ENCODE data around the gene SCARF2.
"Not testable (repeated sequence)": the region's sequence is repeated elsewhere in the genome, so short reads cannot be mapped to it uniquely, and the experiment has no call there.

The SCARF2 gene

GRCh38 chr22:20475115-20475436 lies 37.5 kb upstream of the SCARF2 start:
- Histone ChIP-seq H3K36me3 (ENCODE audit: insufficient read depth, low read length) (peaks cover 7% of the 10 kb centered on the region), H3K27me3 (ENCODE audit: insufficient read depth, low read length) (no peaks in the 10 kb centered on the region), H3K9me3 (ENCODE audit: low read length) (no peaks in the 10 kb centered on the region), H3K4me3 (ENCODE audit: low read depth, low read length, poor library complexity, severe bottlenecking) (no peak overlapping the region), H3K79me2 (ENCODE audit: insufficient read depth, low read length) (no peaks in the 10 kb centered on the region), H4K20me1 (ENCODE audit: insufficient read depth, low read length) (no peaks in the 10 kb centered on the region), H2AFZ (ENCODE audit: low read length) (no peak overlapping the region), H3K27ac (ENCODE audit: low read depth, low read length, poor library complexity, severe bottlenecking) (no peak overlapping the region), H3K4me2 (ENCODE audit: low read length) (no peak overlapping the region), H3K9ac (ENCODE audit: low read length) (no peak overlapping the region), H3F3A (ENCODE audit: insufficient read depth, low read length) (no peaks in the 10 kb centered on the region), H3K9me2 (ENCODE audit: low read depth, low read length) (no peaks in the 10 kb centered on the region), H3K4me1 (ENCODE audit: insufficient read depth, low read length, severe bottlenecking) (no peaks in the 10 kb centered on the region)
- TF ChIP-seq CTCF (IDR thresholded peaks at IDR 0.05; ENCODE audit: low read length): no peak

- Histone ChIP-seq H3K79me2 (ENCODE audit: insufficient read depth, low read length) (no peaks in the 10 kb centered on the region), H3F3A (ENCODE audit: insufficient read depth, low read length) (no peaks in the 10 kb centered on the region), H3K4me2 (ENCODE audit: low read length) (no peak overlapping the region), H3K4me1 (ENCODE audit: insufficient read depth, low read length, severe bottlenecking) (no peaks in the 10 kb centered on the region), H4K20me1 (ENCODE audit: insufficient read depth, low read length) (no peaks in the 10 kb centered on the region), H3K27ac (ENCODE audit: low read depth, low read length, poor library complexity, severe bottlenecking) (no peak overlapping the region), H3K4me3 (ENCODE audit: low read depth, low read length, poor library complexity, severe bottlenecking) (no peak overlapping the region), H2AFZ (ENCODE audit: low read length) (no peak overlapping the region), H3K9me3 (ENCODE audit: low read length) (no peaks in the 10 kb centered on the region), H3K27me3 (ENCODE audit: insufficient read depth, low read length) (no peaks in the 10 kb centered on the region), H3K9me2 (ENCODE audit: low read depth, low read length) (no peaks in the 10 kb centered on the region), H3K36me3 (ENCODE audit: insufficient read depth, low read length) (peaks cover 7% of the 10 kb centered on the region), H3K9ac (ENCODE audit: low read length) (no peak overlapping the region)
- TF ChIP-seq CTCF (IDR thresholded peaks at IDR 0.05; ENCODE audit: low read length): no peak
- no peak for TF ChIP-seq EZH2 (IDR thresholded peaks at IDR 0.05; ENCODE audit: borderline replicate concordance, low read length)
Measured at GRCh38 chr22:20472629-20473442, 35.2 kb upstream of the SCARF2 start.

- Histone ChIP-seq H3K79me2 (ENCODE audit: insufficient read depth, low read length) (no peaks in the 10 kb centered on the region), H3K4me2 (ENCODE audit: low read length) (no peak overlapping the region), H4K20me1 (ENCODE audit: insufficient read depth, low read length) (no peaks in the 10 kb centered on the region), H3K27me3 (ENCODE audit: insufficient read depth, low read length) (no peaks in the 10 kb centered on the region), H3K9me2 (ENCODE audit: low read depth, low read length) (no peaks in the 10 kb centered on the region), H3K4me3 (ENCODE audit: low read depth, low read length, poor library complexity, severe bottlenecking) (no peak overlapping the region), H3K9ac (ENCODE audit: low read length) (no peak overlapping the region), H3F3A (ENCODE audit: insufficient read depth, low read length) (no peaks in the 10 kb centered on the region), H3K9me3 (ENCODE audit: low read length) (no peaks in the 10 kb centered on the region), H3K4me1 (ENCODE audit: insufficient read depth, low read length, severe bottlenecking) (no peaks in the 10 kb centered on the region), H2AFZ (ENCODE audit: low read length) (no peak overlapping the region), H3K27ac (ENCODE audit: low read depth, low read length, poor library complexity, severe bottlenecking) (no peak overlapping the region), H3K36me3 (ENCODE audit: insufficient read depth, low read length) (peaks cover 7% of the 10 kb centered on the region)
- TF ChIP-seq CTCF (IDR thresholded peaks at IDR 0.05; ENCODE audit: low read length): no peak
- TF ChIP-seq EZH2 (IDR thresholded peaks at IDR 0.05; ENCODE audit: borderline replicate concordance, low read length): no peak
Measured at GRCh38 chr22:20471126-20471833, 33.7 kb upstream of the SCARF2 start.

GRCh38 chr22:20470525-20470924 lies 32.9 kb upstream of the SCARF2 start:
- not testable (repeated sequence) for H3K9me2 ChIP-seq (ENCODE audit: low read depth, low read length); H3K4me1 ChIP-seq (ENCODE audit: insufficient read depth, low read length, severe bottlenecking); H3K36me3 ChIP-seq (ENCODE audit: insufficient read depth, low read length); H3K4me2 ChIP-seq (ENCODE audit: low read length); H2AFZ ChIP-seq (ENCODE audit: low read length); H3K27ac ChIP-seq (ENCODE audit: low read depth, low read length, poor library complexity, severe bottlenecking); H3K9ac ChIP-seq (ENCODE audit: low read length); H3F3A ChIP-seq (ENCODE audit: insufficient read depth, low read length); H3K27me3 ChIP-seq (ENCODE audit: insufficient read depth, low read length); H4K20me1 ChIP-seq (ENCODE audit: insufficient read depth, low read length); H3K4me3 ChIP-seq (ENCODE audit: low read depth, low read length, poor library complexity, severe bottlenecking); H3K9me3 ChIP-seq (ENCODE audit: low read length); H3K79me2 ChIP-seq (ENCODE audit: insufficient read depth, low read length)
